Sciatic nerve (tissue), 2 donors: ENCODE results near the gene STARD3. TPM values are rescaled to one million over a fixed set of nuclear protein-coding genes. Genes with fewer than 3 reads are reported as not detected.
"Not testable (repeated sequence)": the region's sequence is repeated elsewhere in the genome, so short reads cannot be mapped to it uniquely, and the experiment has no call there.

Experiments
- ATAC-seq: fragments of 200-7000 bp; cut with Tn5 transposase; one replicate; pipeline ENCODE4 v1.9.1; 2020; ENCODE audit warnings: mild to moderate bottlenecking, moderate library complexity
- DNase-seq: peaks from one replicate; pipeline ENCODE4 v3.0.0-alpha.2; 2020; ENCODE audit warnings: low spot score
- intact Hi-C: fragments of 100-400 bp; cut with DNase I; formaldehyde crosslinking; loops from one replicate; pipeline ENCODE4 v1.14.2; 2022
- total RNA-seq: library from RNA; stranded (reverse); fragmentation: NEBNext Ultra II Directional; extraction: Animal tissue kit (Norgen Biotek cat#: 25700); gene quantifications from one replicate; pipeline ENCODE4 v1.2.1, GENCODE V29; 2021
- donor health status: DM: no; HTN: no; CAD: no.
- donor health status: DM: no; HTN: no; CAD: no.

The STARD3 gene
- total RNA-seq, 1 donor from 2014 or later = 81.8 TPM

GRCh38 chr17:39677072-39677471 lies 40.1 kb downstream of the STARD3 start:
- intact Hi-C loops = no loop called here
- no peak for DNase-seq

DNA sequence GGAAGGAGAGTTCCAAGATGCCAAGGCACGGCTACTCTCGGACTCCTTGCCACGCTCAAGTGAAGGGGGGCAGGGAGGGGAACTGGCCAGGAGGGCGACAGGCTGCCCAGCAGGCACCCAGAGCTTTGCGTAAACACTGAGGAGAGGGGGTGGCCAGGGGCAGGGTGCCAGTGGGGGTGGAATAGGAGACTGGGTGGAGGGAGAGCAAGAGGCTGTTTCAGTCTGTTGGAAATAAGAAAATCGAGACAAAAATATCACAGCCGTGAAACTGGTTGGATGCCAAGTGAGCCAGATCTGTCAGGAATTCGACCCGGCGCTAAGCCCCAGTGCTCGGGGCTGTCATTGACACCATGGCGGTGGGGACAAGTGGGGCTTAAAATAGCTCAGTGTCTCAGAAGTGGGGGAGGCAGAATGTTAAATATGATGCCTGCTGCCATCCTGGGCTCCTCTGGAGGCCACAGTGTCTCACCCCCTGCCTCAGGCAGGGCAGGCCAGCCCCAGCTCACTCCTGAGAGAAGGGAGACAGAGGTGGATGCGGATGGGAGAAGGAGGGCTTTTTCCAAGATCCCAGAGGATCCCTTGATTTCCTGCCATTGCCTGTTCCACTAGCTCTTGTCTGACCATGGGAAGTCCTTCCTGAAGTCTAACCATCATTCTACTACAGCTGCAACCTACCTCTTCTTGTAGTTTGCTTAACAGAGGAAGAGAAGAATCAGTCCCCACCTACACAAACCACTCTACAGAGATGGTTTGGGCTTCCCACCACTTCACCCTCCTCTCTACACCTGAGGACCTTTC lies 40.8 kb downstream of the STARD3 start:
- DNase-seq (no peak), ATAC-seq (no peak)
- intact Hi-C loops = no loop called here

More at GRCh38 chr17:39677072-39677471, 40.1 kb downstream of the STARD3 start:
- ATAC-seq = no peak

- intact Hi-C loops = no loop called here
- ATAC-seq (no peak), DNase-seq (no peak)
Measured at GRCh38 chr17:39678340-39679116, 41.6 kb downstream of the STARD3 start.

- DNase-seq = no peak
- ATAC-seq = no peak
- intact Hi-C loops = no loop called here
Measured at GRCh38 chr17:39679521-39680192, 42.7 kb downstream of the STARD3 start.

DNA sequence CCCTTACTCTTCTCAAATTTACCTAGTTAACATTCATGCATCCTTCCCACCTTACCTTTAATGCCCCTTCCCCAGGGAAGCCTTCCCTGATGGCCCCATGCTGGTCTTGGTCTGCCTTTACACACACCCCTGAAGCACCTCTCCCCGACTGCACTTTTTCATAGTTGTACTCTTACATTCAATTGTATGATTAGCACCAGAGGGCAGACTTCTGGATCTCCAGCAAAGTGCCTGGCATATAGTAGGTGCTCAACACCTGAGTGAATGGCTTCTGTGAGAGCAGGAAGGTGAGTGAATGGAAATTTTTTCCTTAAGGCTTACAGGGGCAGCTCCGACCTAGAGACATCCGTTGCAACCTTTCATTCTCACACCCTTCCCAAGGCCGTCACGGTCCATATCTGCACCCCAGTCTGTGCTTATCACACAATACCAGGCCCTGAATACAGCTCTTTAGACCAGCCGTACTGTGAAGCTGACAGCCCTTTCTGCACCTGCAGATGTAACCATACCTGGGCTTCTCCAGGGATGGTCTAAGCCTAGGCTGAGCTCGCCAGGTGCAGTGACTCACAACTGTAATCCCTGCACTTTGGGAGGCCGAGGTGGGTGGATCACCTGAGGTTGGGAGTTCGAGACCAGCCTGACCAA lies 46.5 kb downstream of the STARD3 start:
- ATAC-seq = no peak
- intact Hi-C loops = no loop called here
- DNase-seq = no peak

DNA sequence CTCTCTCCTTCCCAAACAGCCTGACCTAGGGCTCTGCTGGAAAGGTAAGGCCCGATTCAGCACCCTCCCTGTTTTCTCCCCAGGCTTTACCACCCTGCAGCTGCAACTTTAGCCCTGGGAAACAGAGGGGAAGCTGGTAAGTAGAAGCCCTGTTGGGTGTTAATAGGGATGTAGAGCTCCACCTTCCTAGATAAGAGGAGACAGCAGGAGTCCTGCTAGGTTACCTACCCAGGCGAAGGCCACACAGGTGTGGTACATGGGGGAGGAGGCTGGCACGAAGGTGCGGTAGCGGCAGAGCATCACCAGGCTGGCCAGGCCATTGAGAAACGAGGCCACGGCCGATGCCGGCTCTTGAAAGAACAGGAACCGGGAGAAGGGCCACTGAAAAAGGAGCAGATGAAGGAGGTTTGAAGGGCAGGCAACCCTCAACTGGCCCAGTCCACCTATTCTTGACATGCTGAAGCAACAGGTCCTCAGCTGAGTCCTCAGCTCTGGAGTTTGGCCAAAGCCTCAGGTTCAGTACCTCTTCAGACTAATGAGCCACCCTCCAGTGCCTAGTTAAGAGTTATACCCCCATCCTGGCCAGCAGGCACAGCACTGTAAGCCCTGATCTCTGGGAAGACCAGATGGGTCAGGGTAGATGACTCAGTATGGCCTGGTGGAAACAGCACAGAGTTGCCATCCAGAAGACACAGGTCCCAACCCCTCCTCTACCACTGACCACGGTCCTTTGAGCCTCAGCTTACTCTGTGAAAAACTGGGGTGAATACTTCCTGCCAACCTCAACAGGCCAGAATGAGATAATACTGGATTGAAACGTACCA lies 47.6 kb downstream of the STARD3 start:
- DNase-seq = no peak
- ATAC-seq = no peak
- intact Hi-C loops = no loop called here

- intact Hi-C loops = no loop called here
- no peak for DNase-seq
- no peak for ATAC-seq
Measured at GRCh38 chr17:39687101-39687545, 50.2 kb downstream of the STARD3 start.

GRCh38 chr17:39687546-39688474 lies 50.9 kb downstream of the STARD3 start, which contains the start of gene PGAP3:
Gene PGAP3 (minus strand): TSS chr17:39688057. CDS start chr17:39688014, 43 bp downstream.
- DNase-seq = peak; percentile 92
- peak; percentile 96 for ATAC-seq
- intact Hi-C loops = no loop called here

DNA sequence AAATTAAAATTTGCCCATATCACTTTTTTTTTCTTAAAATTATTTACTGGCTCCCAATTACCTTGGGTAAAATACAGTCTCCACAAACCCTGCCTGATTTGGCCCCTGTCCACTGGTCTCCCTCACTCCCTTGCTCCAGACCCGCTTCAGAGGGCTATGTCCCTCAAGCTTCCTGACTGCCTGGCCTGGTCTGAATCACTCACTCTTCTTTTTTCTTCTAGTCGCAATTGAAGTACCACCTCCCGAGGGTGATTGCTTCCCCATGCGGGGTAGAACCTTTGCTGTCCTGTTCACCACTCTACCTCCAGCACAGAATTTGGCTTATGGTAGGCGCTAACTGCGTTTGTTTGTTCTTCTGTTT lies 51.5 kb downstream of the STARD3 start:
- no peak for ATAC-seq
- DNase-seq = no peak
- intact Hi-C loops = no loop called here

GRCh38 chr17:39688945-39689344 lies 52.0 kb downstream of the STARD3 start:
- intact Hi-C loops = no loop called here
- no peak for DNase-seq

DNA sequence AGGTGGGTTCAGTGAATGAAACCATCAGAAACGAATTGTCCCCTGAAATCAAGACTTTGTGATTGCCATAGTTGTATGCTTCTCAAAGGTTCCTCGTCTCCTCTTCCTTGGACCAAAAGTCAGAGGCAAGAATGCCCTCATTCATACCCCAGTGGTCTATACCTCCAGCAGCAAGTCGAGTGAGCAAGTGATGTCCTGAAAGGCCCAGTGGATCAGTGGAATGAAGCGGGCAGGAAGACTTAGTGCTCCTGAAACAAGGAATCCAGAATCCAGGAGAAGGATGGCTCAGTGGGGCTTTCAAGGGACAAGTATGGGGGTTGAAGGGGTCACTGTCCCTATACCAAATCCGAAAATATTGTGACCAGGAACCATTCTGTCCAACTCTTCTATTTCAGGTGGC lies 57.6 kb downstream of the STARD3 start:
- DNase-seq (no peak), ATAC-seq (no peak)
- intact Hi-C loops = no loop called here

More at GRCh38 chr17:39688945-39689344, 52.0 kb downstream of the STARD3 start:
- ATAC-seq = no peak

DNA sequence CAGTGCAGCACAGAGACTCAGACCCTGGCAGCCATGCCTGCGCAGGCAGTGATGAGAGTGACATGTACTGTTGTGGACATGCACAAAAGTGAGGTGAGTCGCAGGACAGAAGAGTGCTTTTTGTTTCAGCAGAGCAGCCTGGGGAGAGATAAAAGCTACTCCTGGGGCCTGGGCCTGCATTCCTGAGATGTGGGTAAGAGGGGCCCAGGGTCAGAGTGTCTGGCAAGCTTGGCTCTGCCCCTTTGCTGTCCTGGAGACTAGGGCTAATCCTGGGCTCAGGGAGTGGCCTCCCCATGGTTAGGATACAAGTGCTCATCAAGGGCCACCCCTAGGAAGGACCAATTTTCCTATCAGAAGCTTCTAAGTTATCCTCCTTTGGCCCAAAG lies 58.1 kb downstream of the STARD3 start:
- DNase-seq (no peak), ATAC-seq (no peak)
- intact Hi-C loops = no loop called here

GRCh38 chr17:39696731-39697130 lies 59.8 kb downstream of the STARD3 start:
- intact Hi-C loops = no loop called here

GRCh38 chr17:39697961-39698360 lies 61.0 kb downstream of the STARD3 start:
- no peak for DNase-seq
- ATAC-seq = no peak
- intact Hi-C loops = no loop called here

More at GRCh38 chr17:39696731-39697130, 59.8 kb downstream of the STARD3 start:
- ATAC-seq (no peak), DNase-seq (no peak)

DNA sequence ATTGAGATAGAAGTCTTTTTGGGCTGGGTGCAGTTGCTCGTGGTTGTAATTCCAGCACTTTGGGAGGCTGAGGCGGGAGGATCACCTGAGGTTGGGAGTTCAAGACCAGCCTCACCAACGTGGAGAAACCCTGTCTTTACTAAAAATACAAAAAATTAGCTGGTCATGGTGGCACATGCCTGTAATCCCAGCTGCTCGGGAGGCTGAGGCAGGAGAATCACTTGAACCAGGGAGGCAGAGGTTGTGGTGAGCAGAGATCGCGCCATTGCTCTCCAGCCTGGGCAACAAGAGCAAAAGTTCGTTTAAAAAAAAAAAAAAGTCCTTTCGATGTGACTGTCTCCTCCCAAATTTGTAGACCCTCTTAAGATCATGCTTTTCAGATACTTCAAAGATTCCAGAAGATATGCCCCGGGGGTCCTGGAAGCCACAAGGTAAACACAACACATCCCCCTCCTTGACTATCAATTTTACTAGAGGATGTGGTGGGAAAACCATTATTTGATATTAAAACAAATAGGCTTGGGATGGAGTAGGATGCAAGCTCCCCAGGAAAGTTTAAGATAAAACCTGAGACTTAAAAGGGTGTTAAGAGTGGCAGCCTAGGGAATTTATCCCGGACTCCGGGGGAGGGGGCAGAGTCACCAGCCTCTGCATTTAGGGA lies 62.3 kb downstream of the STARD3 start:
- DNase-seq, ATAC-seq, intact Hi-C loops: not testable (repeated sequence)

GRCh38 chr17:39699818-39700147 lies 62.8 kb downstream of the STARD3 start, which contains the start of gene ERBB2:
Gene ERBB2 (plus strand): TSS chr17:39700064. CDS start chr17:39700239, 175 bp downstream.
- DNase-seq (peak; percentile 83), ATAC-seq (peak; percentile 87)
- intact Hi-C loops = no loop called here
